ENCODE measurements around the gene PIK3IP1.
A peak's percentile ranks its signal among the peaks of the same experiment; 100 is the strongest.

The PIK3IP1 gene

GRCh38 chr22:31259798-31260473 is 32.4 kb downstream of the PIK3IP1 start:
- no peaks in the 10 kb centered on the region for H3K9me3 ChIP-seq (ENCODE audit: severe bottlenecking)
- peaks cover 83% of the 10 kb centered on the region for H3K36me3 ChIP-seq
- no peak overlapping the region for H3K27ac ChIP-seq
- no peak overlapping the region for H3K4me3 ChIP-seq (ENCODE audit: low read depth, low read length)
- H3K27me3 ChIP-seq (ENCODE audit: insufficient read depth, low read depth, severe bottlenecking): no peaks in the 10 kb centered on the region
- TF ChIP-seq CTCF (IDR thresholded peaks at IDR 0.05; ENCODE audit: low read depth, low read length): no peak
- DNase-seq: no peak

GRCh38 chr22:31253949-31254348 is 38.3 kb downstream of the PIK3IP1 start:
- DNase-seq: peak; percentile 29
- peaks cover 66% of the 10 kb centered on the region for H3K36me3 ChIP-seq
- no peak overlapping the region for H3K27ac ChIP-seq

GRCh38 chr22:31250740-31251600 is 41.3 kb downstream of the PIK3IP1 start:
- H3K9me3 ChIP-seq (ENCODE audit: severe bottlenecking): no peaks in the 10 kb centered on the region
- DNase-seq: no peak
- H3K27me3 ChIP-seq (ENCODE audit: insufficient read depth, low read depth, severe bottlenecking): no peaks in the 10 kb centered on the region
- H3K4me3 ChIP-seq (ENCODE audit: low read depth, low read length): no peak overlapping the region
- no peak for TF ChIP-seq CTCF (IDR thresholded peaks at IDR 0.05; ENCODE audit: low read depth, low read length)
- no peak overlapping the region for H3K27ac ChIP-seq
- peaks cover 55% of the 10 kb centered on the region for H3K36me3 ChIP-seq

More at GRCh38 chr22:31253949-31254348, 38.3 kb downstream of the PIK3IP1 start:
- H3K4me3 ChIP-seq (ENCODE audit: low read depth, low read length): no peak overlapping the region
- no peaks in the 10 kb centered on the region for H3K9me3 ChIP-seq (ENCODE audit: severe bottlenecking)
- no peak for TF ChIP-seq CTCF (IDR thresholded peaks at IDR 0.05; ENCODE audit: low read depth, low read length)
- no peaks in the 10 kb centered on the region for H3K27me3 ChIP-seq (ENCODE audit: insufficient read depth, low read depth, severe bottlenecking)

- peak; percentile 46 for DNase-seq
- peaks cover 44% of the 10 kb centered on the region for H3K36me3 ChIP-seq
- no peaks in the 10 kb centered on the region for H3K9me3 ChIP-seq (ENCODE audit: severe bottlenecking)
- H3K27me3 ChIP-seq (ENCODE audit: insufficient read depth, low read depth, severe bottlenecking): no peaks in the 10 kb centered on the region
- TF ChIP-seq CTCF (IDR thresholded peaks at IDR 0.05; ENCODE audit: low read depth, low read length): no peak
- peak overlapping the region; percentile 68 for H3K27ac ChIP-seq
- peak overlapping the region; percentile 60 for H3K4me3 ChIP-seq (ENCODE audit: low read depth, low read length)
Observed at GRCh38 chr22:31248965-31249958, 43.0 kb downstream of the PIK3IP1 start.

- H3K27ac ChIP-seq: peak overlapping the region; percentile 68
- peaks cover 34% of the 10 kb centered on the region for H3K36me3 ChIP-seq
- no peak for TF ChIP-seq CTCF (IDR thresholded peaks at IDR 0.05; ENCODE audit: low read depth, low read length)
- peak; percentile 93 for DNase-seq
- H3K27me3 ChIP-seq (ENCODE audit: insufficient read depth, low read depth, severe bottlenecking): no peaks in the 10 kb centered on the region
- no peaks in the 10 kb centered on the region for H3K9me3 ChIP-seq (ENCODE audit: severe bottlenecking)
- H3K4me3 ChIP-seq (ENCODE audit: low read depth, low read length): peak overlapping the region; percentile 60
Observed at GRCh38 chr22:31248138-31248745, 44.0 kb downstream of the PIK3IP1 start.

Data from WERI-Rb-1 (cell line).